Measurements from ENCODE around the gene GHRH.

DNA sequence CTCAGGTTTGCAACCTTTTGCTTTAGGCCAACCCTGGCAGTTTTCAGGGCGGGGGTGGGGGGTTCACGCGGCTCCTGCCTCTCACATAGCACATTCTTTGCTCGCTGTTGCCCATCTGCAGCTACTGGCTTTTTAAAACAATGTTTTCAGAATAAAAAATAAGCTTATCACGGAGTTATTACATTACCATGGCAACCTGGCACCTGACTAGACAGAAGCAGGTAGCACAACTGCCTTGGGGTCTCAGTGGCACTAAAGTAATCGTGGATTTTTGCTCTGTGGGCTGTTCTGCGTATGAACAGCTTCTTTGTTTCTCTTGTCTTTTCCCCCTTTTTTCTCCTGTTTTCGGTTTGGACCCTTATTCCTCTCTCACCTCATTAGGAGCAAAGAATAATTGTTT lies 18.8 kb upstream of the GHRH start:
- TF ChIP-seq CTCF (IDR thresholded peaks at IDR 0.05): no peak
- no peak for TF ChIP-seq POLR2A (IDR thresholded peaks at IDR 0.05)

All from vagina (tissue), 2 donors.